ENCODE measurements around the gene CLEC20A. TPM values are rescaled to one million over a fixed set of nuclear protein-coding genes. Genes with fewer than 3 reads are reported as not detected.

The CLEC20A gene
- total and polyA plus RNA-seq, 9 of the 15 experiments (the other 6 are each of a cell fraction or from before 2014, with no cell fraction given): not detected

DNA sequence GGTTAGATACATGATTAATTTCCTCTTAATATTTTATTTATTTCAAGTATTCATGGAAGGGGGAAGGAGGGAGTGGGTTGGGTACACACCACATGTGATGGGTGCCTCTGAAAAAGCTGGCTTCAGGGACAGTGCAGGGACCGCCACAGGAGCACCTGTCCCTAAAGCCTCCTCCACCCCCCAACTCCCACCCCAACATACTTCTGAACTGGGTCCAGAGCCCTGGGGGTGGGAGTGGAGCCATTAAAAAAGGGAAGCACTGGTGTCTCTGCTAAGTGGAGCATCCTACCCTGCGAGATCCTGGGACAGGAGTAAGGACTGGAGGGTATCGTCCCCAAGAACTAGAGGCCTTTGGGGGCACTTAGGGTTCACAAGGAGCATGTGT lies 5.6 kb upstream of the CLEC20A start:
- FAIRE-seq: no peak
- POLR2A ChIA-PET: no interaction called here
- TF ChIP-seq, protein P1, sequence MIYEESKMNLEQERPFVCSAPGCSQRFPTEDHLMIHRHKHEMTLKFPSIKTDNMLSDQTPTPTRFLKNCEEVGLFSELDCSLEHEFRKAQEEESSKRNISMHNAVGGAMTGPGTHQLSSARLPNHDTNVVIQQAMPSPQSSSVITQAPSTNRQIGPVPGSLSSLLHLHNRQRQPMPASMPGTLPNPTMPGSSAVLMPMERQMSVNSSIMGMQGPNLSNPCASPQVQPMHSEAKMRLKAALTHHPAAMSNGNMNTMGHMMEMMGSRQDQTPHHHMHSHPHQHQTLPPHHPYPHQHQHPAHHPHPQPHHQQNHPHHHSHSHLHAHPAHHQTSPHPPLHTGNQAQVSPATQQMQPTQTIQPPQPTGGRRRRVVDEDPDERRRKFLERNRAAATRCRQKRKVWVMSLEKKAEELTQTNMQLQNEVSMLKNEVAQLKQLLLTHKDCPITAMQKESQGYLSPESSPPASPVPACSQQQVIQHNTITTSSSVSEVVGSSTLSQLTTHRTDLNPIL (CRISPR knock-in tag; IDR thresholded peaks at IDR 0.05): no peak
- TF ChIP-seq CBFA2T3 (IDR thresholded peaks at IDR 0.05) (no peak), ZNF316 (IDR thresholded peaks at IDR 0.05) (no peak), HNRNPUL1 (IDR thresholded peaks at IDR 0.05; ENCODE audit: low read length) (no peak), HEY1 (CRISPR knock-in tag; IDR thresholded peaks at IDR 0.05; ENCODE audit: borderline replicate concordance) (no peak), CHCHD3 (CRISPR knock-in tag; IDR thresholded peaks at IDR 0.05) (no peak), COPS2 (conservative IDR thresholded peaks at IDR 0.05) (no peak), ZSCAN32 (CRISPR knock-in tag; IDR thresholded peaks at IDR 0.05) (no peak), CREBBP (IDR thresholded peaks at IDR 0.05; ENCODE audit: low read depth, low read length) (no peak), KDM1A (IDR thresholded peaks at IDR 0.05) (no peak), KDM4B (IDR thresholded peaks at IDR 0.05; ENCODE audit: borderline replicate concordance in 2 of 2, low read depth in 1 of 2) (no peak), IFI16 (CRISPR knock-in tag; IDR thresholded peaks at IDR 0.05) (no peak), NCOA2 (IDR thresholded peaks at IDR 0.05; ENCODE audit: partially characterized antibody in 2 of 2) (no peak), NEUROD1 (IDR thresholded peaks at IDR 0.05; ENCODE audit: borderline replicate concordance, low read depth, low read length, partially characterized antibody) (no peak), RBM22 (IDR thresholded peaks at IDR 0.05; ENCODE audit: low read depth, low read length, poor library complexity, severe bottlenecking) (no peak), ILF3 (IDR thresholded peaks at IDR 0.05; ENCODE audit: borderline replicate concordance) (no peak), SAP30 (IDR thresholded peaks at IDR 0.05; ENCODE audit: borderline replicate concordance, insufficient read depth, low read depth, low read length, poor library complexity, severe bottlenecking) (no peak)
- TF ChIP-seq, protein P2, sequence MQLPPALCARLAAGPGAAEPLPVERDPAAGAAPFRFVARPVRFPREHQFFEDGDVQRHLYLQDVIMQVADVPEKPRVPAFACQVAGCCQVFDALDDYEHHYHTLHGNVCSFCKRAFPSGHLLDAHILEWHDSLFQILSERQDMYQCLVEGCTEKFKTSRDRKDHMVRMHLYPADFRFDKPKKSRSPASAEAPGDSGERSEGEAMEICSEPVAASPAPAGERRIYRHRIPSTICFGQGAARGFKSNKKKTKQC (CRISPR knock-in tag; IDR thresholded peaks at IDR 0.05): no peak
- TF ChIP-seq, protein P3, sequence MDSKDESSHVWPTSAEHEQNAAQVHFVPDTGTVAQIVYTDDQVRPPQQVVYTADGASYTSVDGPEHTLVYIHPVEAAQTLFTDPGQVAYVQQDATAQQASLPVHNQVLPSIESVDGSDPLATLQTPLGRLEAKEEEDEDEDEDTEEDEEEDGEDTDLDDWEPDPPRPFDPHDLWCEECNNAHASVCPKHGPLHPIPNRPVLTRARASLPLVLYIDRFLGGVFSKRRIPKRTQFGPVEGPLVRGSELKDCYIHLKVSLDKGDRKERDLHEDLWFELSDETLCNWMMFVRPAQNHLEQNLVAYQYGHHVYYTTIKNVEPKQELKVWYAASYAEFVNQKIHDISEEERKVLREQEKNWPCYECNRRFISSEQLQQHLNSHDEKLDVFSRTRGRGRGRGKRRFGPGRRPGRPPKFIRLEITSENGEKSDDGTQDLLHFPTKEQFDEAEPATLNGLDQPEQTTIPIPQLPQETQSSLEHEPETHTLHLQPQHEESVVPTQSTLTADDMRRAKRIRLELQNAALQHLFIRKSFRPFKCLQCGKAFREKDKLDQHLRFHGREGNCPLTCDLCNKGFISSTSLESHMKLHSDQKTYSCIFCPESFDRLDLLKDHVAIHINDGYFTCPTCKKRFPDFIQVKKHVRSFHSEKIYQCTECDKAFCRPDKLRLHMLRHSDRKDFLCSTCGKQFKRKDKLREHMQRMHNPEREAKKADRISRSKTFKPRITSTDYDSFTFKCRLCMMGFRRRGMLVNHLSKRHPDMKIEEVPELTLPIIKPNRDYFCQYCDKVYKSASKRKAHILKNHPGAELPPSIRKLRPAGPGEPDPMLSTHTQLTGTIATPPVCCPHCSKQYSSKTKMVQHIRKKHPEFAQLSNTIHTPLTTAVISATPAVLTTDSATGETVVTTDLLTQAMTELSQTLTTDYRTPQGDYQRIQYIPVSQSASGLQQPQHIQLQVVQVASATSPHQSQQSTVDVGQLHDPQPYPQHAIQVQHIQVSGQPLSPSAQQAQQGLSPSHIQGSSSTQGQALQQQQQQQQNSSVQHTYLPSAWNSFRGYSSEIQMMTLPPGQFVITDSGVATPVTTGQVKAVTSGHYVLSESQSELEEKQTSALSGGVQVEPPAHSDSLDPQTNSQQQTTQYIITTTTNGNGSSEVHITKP (IDR thresholded peaks at IDR 0.05; ENCODE audit: partially characterized antibody): no peak

More for the DNA sequence above, 5.6 kb upstream of the CLEC20A start:
- peaks cover 4 to 8% of the 10 kb centered on the region in 2 experiments; a peak in 2 of 5 replicates for H3K4me1 ChIP-seq (replicated peaks in 1 of 2; ENCODE audit: control insufficient read depth in 2 of 2, insufficient read depth in 2 of 2, low read length in 2 of 2)
- CTCF ChIA-PET (ENCODE audit: low intra/inter-chr PET ratio): interaction anchor here (0.6 to 1.3 kb wide), 3 partner anchors 192 to 219 kb away, joined by 3 to 5 read pairs (median 3); no protein-coding TSS in a partner anchor
- H3K27ac ChIP-seq (ENCODE audit: extremely low read depth, low read depth, low read length): no peak overlapping the region
- DNase-seq (ENCODE audit: extremely low read depth in 1 of 4, low spot score in 3 of 4) (no peak), ATAC-seq (no peak)
- H3K9me1 ChIP-seq (ENCODE audit: control insufficient read depth, insufficient read depth, low read length): peaks cover 3% of the 10 kb centered on the region
- H4K20me1 ChIP-seq (replicated peaks; ENCODE audit: control insufficient read depth, insufficient read depth, low read length): no peaks in the 10 kb centered on the region; the same call in 1 of the 2 replicates
- WGBS (ENCODE audit: insufficient coverage, low coverage, missing lambda C conversion rate): 0% methylated on average over 3 of the region's 3 CpGs
- H2AFZ ChIP-seq (ENCODE audit: low read depth, low read length): no peak overlapping the region
- no peak overlapping the region for H3K9ac ChIP-seq (ENCODE audit: insufficient read depth in 1 of 2, low read depth in 2 of 2, low read length in 2 of 2)
- no peak overlapping the region for H3K4me3 ChIP-seq
- intact Hi-C loops (cut with micrococcal nuclease): no loop called here
- H3K79me2 ChIP-seq (ENCODE audit: control insufficient read depth, insufficient read depth, low read length): no peaks in the 10 kb centered on the region
- in situ Hi-C loops (cut with MboI): no loop called here
- H3K9me3 ChIP-seq (replicated peaks; ENCODE audit: control insufficient read depth, insufficient read depth, low read depth, low read length): no peaks in the 10 kb centered on the region
- BruUV-seq (replicated peaks): no TSS peak
- peaks cover 16 to 56% of the 10 kb centered on the region in 2 experiments for H3K27me3 ChIP-seq (ENCODE audit: control insufficient read depth in 2 of 2, insufficient read depth in 2 of 2, low read length in 2 of 2)
- no peaks in the 10 kb centered on the region for H3K36me3 ChIP-seq (ENCODE audit: control insufficient read depth, insufficient read depth, low read length)
- H3K4me2 ChIP-seq (ENCODE audit: insufficient read depth, low read length): no peak overlapping the region

All from K562 (cell line).